Endodermal cell (in vitro differentiated cells): ENCODE measurements around the gene PNMT. TPM values are rescaled to one million over a fixed set of nuclear protein-coding genes. Genes with fewer than 3 reads are reported as not detected.

Source experiments
- DNase-seq: peaks from one replicate; pipeline ENCODE4 v3.0.0-alpha.2; 2017
- H3K27ac ChIP-seq: 2 replicates; pipeline ENCODE4 v1.5.1; 2013; ENCODE audit warnings: mild to moderate bottlenecking, low read depth, low read length, moderate library complexity
- H3K27me3 ChIP-seq: 2 replicates; pipeline ENCODE4 v1.6.1; 2013; ENCODE audit warnings: mild to moderate bottlenecking, low read length, moderate library complexity; ENCODE audit not compliant: insufficient read depth, control insufficient read depth, poor library complexity, severe bottlenecking
- H3K36me3 ChIP-seq: 2 replicates; pipeline ENCODE4 v1.7.0; 2013; ENCODE audit warnings: mild to moderate bottlenecking, low read length, moderate library complexity; ENCODE audit not compliant: control insufficient read depth, insufficient read depth
- H3K4me1 ChIP-seq: one replicate; pipeline ENCODE4 v1.7.0; 2013; ENCODE audit warnings: low read length; ENCODE audit not compliant: control insufficient read depth, insufficient read depth
- H3K4me3 ChIP-seq: 2 replicates; pipeline ENCODE4 v1.5.1; 2013; ENCODE audit warnings: mild to moderate bottlenecking, low read length, moderate library complexity
- H3K9ac ChIP-seq: 2 replicates; pipeline ENCODE4 v1.6.1; 2013; ENCODE audit warnings: mild to moderate bottlenecking, low read length, moderate library complexity; ENCODE audit not compliant: poor library complexity, severe bottlenecking; ENCODE audit errors: extremely low read depth
- H3K9me3 ChIP-seq: 2 replicates; pipeline ENCODE4 v1.6.1; 2013; ENCODE audit warnings: mild to moderate bottlenecking, low read length, moderate library complexity; ENCODE audit not compliant: control insufficient read depth
- H3K27ac Mint-ChIP-seq: 2 replicates; pipeline ENCODE4 v1.8.0; 2020; ENCODE audit warnings: mixed read lengths
- H3K27me3 Mint-ChIP-seq: 2 replicates; pipeline ENCODE4 v1.8.0; 2021; ENCODE audit warnings: mild to moderate bottlenecking, mixed read lengths; ENCODE audit not compliant: insufficient read depth
- H3K36me3 Mint-ChIP-seq: 2 replicates; pipeline ENCODE4 v1.8.0; 2020; ENCODE audit warnings: low read depth, mixed read lengths
- H3K4me1 Mint-ChIP-seq: 2 replicates; pipeline ENCODE4 v1.8.0; 2020; ENCODE audit warnings: mixed read lengths
- H3K4me3 Mint-ChIP-seq: 2 replicates; pipeline ENCODE4 v1.8.0; 2020; ENCODE audit warnings: mild to moderate bottlenecking, moderate library complexity, mixed read lengths
- H3K9me3 Mint-ChIP-seq: 2 replicates; pipeline ENCODE4 v1.8.0; 2020; ENCODE audit warnings: mild to moderate bottlenecking, mixed read lengths
- CTCF ChIP-seq: fragments of 200-600 bp; sonication (generic); conservative IDR thresholded peaks from 2 replicates; pipeline ENCODE4 v1.5.0; 2021; ENCODE audit warnings: antibody characterized with exemption, mild to moderate bottlenecking
- WGBS, 2 experiments: methylation state at CpG; one replicate each; pipeline versions ENCODE4 v1.1.5 to v1.1.7; 2013; ENCODE audit warnings: missing lambda C conversion rate in 2 of 2, mixed read lengths in 1 of 2; ENCODE audit not compliant: insufficient coverage in 1 of 2, insufficient read length in 1 of 2; 5-methylcytosine and 5-hydroxymethylcytosine counted together
- total RNA-seq, 2 donors: library from RNA; stranded (reverse); fragmentation: NEBNext Ultra II Directional in 1 of 2; extraction: Animal tissue kit (Norgen Biotek cat#: 25700) in 1 of 2; gene quantifications; 2 replicates in 1 of 2; 3 replicates in 1 of 2; pipeline ENCODE4 v1.2.1, GENCODE V29; 2021

Gene PNMT
- total RNA-seq, 2 donors from 2014 or later = 0.55 to 1.0 TPM

DNA sequence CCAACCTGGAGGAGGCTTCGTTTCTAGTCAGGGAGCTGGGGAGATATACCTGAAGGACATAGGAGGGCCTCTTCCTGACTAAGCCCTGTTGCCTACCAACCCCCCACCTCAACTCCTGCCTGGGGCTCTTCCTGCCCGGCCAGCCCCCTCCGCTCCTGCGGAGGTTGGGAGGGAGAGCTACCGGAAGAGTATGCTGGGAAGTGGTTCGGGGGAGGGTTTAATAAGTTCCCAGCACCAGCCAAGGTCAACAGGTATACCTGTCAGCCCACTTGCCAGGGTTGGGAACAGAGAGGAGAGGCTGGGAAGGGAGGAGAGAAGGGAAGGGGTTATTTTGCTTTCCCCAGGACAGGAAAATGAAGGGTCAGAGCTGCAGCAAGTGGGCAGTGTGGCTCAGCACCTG is 36.9 kb upstream of the PNMT start:
- no peak overlapping the region for H3K9ac ChIP-seq
- H3K4me1 Mint-ChIP-seq = peaks cover 34% of the 10 kb centered on the region
- H3K36me3 ChIP-seq = no peaks in the 10 kb centered on the region
- H3K36me3 Mint-ChIP-seq = no peaks in the 10 kb centered on the region
- H3K4me1 ChIP-seq = peaks cover 10% of the 10 kb centered on the region
- no peak overlapping the region for H3K27ac ChIP-seq
- WGBS, 2 experiments = 25 to 41% methylated on average over 4 to 6 of the region's 6 CpGs
- H3K27ac Mint-ChIP-seq = no peak overlapping the region
- H3K4me3 Mint-ChIP-seq = no peak overlapping the region
- peak; percentile 86 for DNase-seq
- H3K9me3 ChIP-seq = no peaks in the 10 kb centered on the region
- no peak for TF ChIP-seq CTCF
- H3K27me3 ChIP-seq = peaks cover 21% of the 10 kb centered on the region
- H3K27me3 Mint-ChIP-seq = peaks cover 22% of the 10 kb centered on the region
- no peaks in the 10 kb centered on the region for H3K9me3 Mint-ChIP-seq
- no peak overlapping the region for H3K4me3 ChIP-seq

GRCh38 chr17:39632153-39632941 is 35.9 kb upstream of the PNMT start:
- no peak overlapping the region for H3K4me3 Mint-ChIP-seq
- no peak overlapping the region for H3K9ac ChIP-seq
- 83 to 93% methylated on average over 7 to 13 of the region's 13 CpGs for WGBS, 2 experiments

DNA sequence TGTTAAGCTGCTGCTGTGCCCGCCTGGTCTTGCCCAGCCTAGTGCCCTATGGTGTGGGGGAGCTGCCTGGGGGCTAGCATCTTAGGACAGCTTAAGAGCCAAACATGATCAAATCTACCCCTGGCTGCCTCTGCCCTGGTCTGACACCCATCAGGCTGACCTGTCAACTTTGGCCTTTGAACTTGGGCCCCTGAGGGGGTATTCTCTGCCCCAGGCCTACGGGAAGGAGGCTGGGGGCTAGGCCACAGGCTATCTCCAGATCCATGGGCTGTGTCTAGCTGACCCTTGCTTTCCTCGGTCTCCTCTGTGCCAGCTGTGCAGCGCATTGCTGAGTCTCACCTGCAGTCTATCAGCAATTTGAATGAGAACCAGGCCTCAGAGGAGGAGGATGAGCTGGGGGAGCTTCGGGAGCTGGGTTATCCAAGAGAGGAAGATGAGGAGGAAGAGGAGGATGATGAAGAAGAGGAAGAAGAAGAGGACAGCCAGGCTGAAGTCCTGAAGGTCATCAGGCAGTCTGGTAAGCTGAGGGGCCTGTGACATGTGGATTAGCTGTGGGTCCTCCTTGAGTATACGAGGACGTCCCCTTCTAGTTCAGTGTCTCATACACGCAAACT is 34.6 kb upstream of the PNMT start:
- peaks cover 1% of the 10 kb centered on the region for H3K4me1 ChIP-seq
- no peak for TF ChIP-seq CTCF
- Mint-ChIP-seq H3K4me3 (no peak overlapping the region), H3K9me3 (no peaks in the 10 kb centered on the region), H3K27me3 (peaks cover 6% of the 10 kb centered on the region), H3K36me3 (no peaks in the 10 kb centered on the region), H3K4me1 (peaks cover 37% of the 10 kb centered on the region), H3K27ac (no peak overlapping the region)
- H3K9me3 ChIP-seq = no peaks in the 10 kb centered on the region
- no peak for DNase-seq
- H3K4me3 ChIP-seq = no peak overlapping the region
- no peak overlapping the region for H3K9ac ChIP-seq
- no peaks in the 10 kb centered on the region for H3K36me3 ChIP-seq
- H3K27me3 ChIP-seq = no peaks in the 10 kb centered on the region
- 88 to 95% methylated on average over 6 to 8 of the region's 8 CpGs for WGBS, 2 experiments
- H3K27ac ChIP-seq = no peak overlapping the region

More at GRCh38 chr17:39632153-39632941, 35.9 kb upstream of the PNMT start:
- Histone ChIP-seq H3K27me3 (peaks cover 12% of the 10 kb centered on the region), H3K27ac (no peak overlapping the region), H3K4me1 (peaks cover 10% of the 10 kb centered on the region), H3K4me3 (no peak overlapping the region), H3K9me3 (no peaks in the 10 kb centered on the region), H3K36me3 (no peaks in the 10 kb centered on the region)
- DNase-seq = peak; percentile 63
- Mint-ChIP-seq H3K4me1 (peaks cover 35% of the 10 kb centered on the region), H3K36me3 (no peaks in the 10 kb centered on the region), H3K27me3 (peaks cover 16% of the 10 kb centered on the region), H3K27ac (no peak overlapping the region), H3K9me3 (no peaks in the 10 kb centered on the region)
- no peak for TF ChIP-seq CTCF
